ACC112 (cell line): ENCODE results near the gene FEV.
A peak's percentile ranks its signal among the peaks of the same experiment; 100 is the strongest.

ENCODE experiments used
- H2AFZ ChIP-seq: fragments of 200-600 bp; sonication (generic); one replicate; pipeline ENCODE4 v1.6.0; 2017; ENCODE audit warnings: antibody characterized with exemption, low read length; ENCODE audit not compliant: unreplicated experiment
- H3K27ac ChIP-seq: fragments of 200-600 bp; sonication (generic); 2 replicates; pipeline ENCODE4 v1.5.1; 2014; ENCODE audit warnings: low read depth, mild to moderate bottlenecking, antibody characterized with exemption, low read length, moderate library complexity
- H3K27me3 ChIP-seq: fragments of 200-600 bp; sonication (generic); 2 replicates; pipeline ENCODE4 v1.6.1; 2014; ENCODE audit warnings: mild to moderate bottlenecking, antibody characterized with exemption, low read length, moderate library complexity, mixed read lengths; ENCODE audit not compliant: insufficient read depth
- H3K36me3 ChIP-seq: fragments of 200-600 bp; sonication (generic); 2 replicates; pipeline ENCODE4 v1.6.1; 2016; ENCODE audit warnings: mild to moderate bottlenecking, antibody characterized with exemption, low read length, moderate library complexity, mixed read lengths; ENCODE audit not compliant: insufficient read depth
- H3K4me1 ChIP-seq: fragments of 200-600 bp; sonication (generic); one replicate; pipeline ENCODE4 v1.6.1; 2016; ENCODE audit warnings: low read length, mixed read lengths; ENCODE audit not compliant: insufficient read depth, unreplicated experiment, control insufficient read depth
- H3K4me3 ChIP-seq: fragments of 200-600 bp; sonication (generic); 2 replicates; pipeline ENCODE4 v1.5.1; 2014; ENCODE audit warnings: mild to moderate bottlenecking, low read depth, low read length
- H3K79me2 ChIP-seq: fragments of 200-600 bp; sonication (generic); one replicate; pipeline ENCODE4 v1.6.0; 2016; ENCODE audit warnings: low read length; ENCODE audit not compliant: control insufficient read depth, unreplicated experiment, insufficient read depth

The FEV gene

GRCh38 chr2:218985021-218985324 lies at the start of gene FEV:
TSS of gene FEV (minus strand) at chr2:218985184. CDS start at chr2:218985075, 109 bp downstream.
- H3K27ac ChIP-seq = no peak within 1 kb of the TSS

DNA sequence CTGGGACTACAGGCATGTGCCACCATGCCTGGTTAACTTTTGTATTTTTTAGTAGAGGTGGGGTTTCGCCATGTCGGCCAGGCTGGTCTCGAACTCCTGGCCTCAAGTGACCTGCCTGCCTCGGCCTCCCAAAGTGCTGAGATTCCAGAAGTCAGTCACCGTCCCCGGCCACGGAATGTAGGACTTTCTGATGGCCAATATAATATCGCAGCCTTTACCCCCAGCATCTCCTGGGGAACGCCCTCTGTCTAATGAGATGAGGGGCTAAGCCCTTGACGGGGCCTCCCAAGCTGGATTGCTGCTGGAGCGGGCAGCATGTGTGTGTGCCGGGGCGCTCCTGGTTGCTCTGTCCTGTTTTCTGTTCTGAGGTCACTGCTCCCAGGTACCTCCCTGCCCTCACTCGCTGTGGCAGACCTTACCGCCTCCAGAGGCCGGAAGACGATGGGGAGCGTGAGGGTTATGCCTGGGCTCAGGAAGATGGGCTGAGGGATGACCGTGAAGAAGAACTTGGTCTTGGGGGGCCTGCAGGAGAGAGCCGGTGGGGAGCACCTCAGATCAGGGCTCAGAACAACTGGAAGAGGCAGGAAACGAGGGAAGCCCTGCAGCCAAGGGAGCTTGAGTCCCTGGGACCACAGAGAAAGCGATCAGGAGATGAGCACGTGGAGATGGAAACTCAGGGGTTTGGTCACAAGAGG lies 47.2 kb upstream of the FEV start:
- Histone ChIP-seq H3K27me3 (peaks cover 57% of the 10 kb centered on the region), H3K27ac (no peak overlapping the region), H3K79me2 (no peaks in the 10 kb centered on the region), H3K4me1 (no peaks in the 10 kb centered on the region), H3K36me3 (no peaks in the 10 kb centered on the region), H2AFZ (no peak overlapping the region), H3K4me3 (no peak overlapping the region)

More at GRCh38 chr2:218985021-218985324, at the start of gene FEV:
- H3K4me1 ChIP-seq = no peaks in the 10 kb centered on the region
- H2AFZ ChIP-seq = peak within 1 kb of the TSS; percentile 11
- no peak within 1 kb of the TSS for H3K4me3 ChIP-seq
- peaks cover 95% of the 10 kb centered on the region for H3K27me3 ChIP-seq
- H3K79me2 ChIP-seq = no peaks in the 10 kb centered on the region
- H3K36me3 ChIP-seq = no peaks in the 10 kb centered on the region

- peaks cover 51% of the 10 kb centered on the region for H3K27me3 ChIP-seq
- no peaks in the 10 kb centered on the region for H3K79me2 ChIP-seq
- H2AFZ ChIP-seq = no peak overlapping the region
Observed at GRCh38 chr2:219031005-219031738, 46.2 kb upstream of the FEV start.

GRCh38 chr2:219030177-219030940 lies 45.4 kb upstream of the FEV start:
- H2AFZ ChIP-seq = no peak overlapping the region
- H3K27me3 ChIP-seq = peaks cover 46% of the 10 kb centered on the region
- no peak overlapping the region for H3K4me3 ChIP-seq
- H3K27ac ChIP-seq = no peak overlapping the region
- H3K4me1 ChIP-seq = no peaks in the 10 kb centered on the region
- no peaks in the 10 kb centered on the region for H3K36me3 ChIP-seq
- no peaks in the 10 kb centered on the region for H3K79me2 ChIP-seq

More at GRCh38 chr2:219031005-219031738, 46.2 kb upstream of the FEV start:
- Histone ChIP-seq H3K27ac (no peak overlapping the region), H3K4me3 (no peak overlapping the region), H3K36me3 (no peaks in the 10 kb centered on the region), H3K4me1 (no peaks in the 10 kb centered on the region)

DNA sequence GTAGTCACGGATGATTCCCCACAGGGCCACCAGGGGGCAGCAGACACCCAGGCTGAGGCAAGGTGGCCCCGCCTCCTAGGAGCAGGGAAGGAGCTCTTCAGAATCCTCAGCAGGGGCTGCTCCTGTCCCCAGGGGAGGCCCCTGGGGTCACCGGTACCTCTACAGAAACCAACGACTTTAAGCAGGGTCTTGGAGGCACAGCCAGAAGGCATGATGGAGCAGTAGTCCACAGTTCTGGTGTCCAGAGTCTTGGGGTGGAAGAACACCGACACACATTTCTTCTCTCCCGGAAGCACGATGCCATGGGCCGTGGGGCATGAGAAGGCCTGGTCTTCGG lies 44.8 kb upstream of the FEV start:
- Histone ChIP-seq H3K27ac (no peak overlapping the region), H3K27me3 (peaks cover 41% of the 10 kb centered on the region), H3K4me3 (no peak overlapping the region), H3K36me3 (no peaks in the 10 kb centered on the region), H2AFZ (no peak overlapping the region), H3K79me2 (no peaks in the 10 kb centered on the region), H3K4me1 (no peaks in the 10 kb centered on the region)

DNA sequence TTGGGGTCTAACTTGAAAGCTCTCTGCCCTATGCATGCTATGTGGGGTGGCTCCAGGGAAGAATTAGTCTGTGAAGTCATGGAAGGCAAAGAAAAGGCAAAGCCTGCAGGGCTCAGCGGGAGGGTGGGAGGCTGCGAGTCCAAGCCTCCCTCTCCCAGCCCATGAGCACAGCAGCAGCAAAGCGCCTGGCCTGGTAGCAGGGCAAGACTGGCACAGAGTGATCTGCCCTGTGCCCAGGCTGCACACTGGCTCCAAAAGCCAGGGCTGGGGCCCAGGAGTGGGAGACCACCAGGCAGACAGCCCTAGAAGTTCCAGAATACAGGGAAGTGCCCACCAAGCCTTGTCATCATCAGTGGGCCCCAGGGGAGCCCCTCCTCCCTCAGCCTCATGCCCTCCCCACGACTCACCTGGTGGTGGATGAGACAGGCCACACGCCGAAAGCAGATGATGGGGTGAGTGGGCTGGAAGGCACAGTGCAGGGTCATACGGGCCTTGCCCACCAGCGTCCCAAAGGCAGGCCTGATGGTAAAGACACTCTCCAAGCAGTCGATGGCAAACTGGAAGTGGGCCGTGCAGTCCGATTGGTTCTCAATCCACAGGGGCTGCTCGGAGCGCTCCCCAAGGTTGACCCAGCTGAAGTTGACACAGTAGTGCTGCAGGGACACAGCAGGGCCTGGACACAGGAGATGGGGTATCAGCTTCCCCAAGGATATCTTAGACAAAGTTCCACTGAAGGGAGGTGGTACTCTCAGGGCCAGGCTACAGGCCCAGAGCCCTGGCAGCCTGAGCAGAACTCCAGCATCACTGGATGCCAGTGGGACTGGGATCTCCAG lies 44.2 kb upstream of the FEV start:
- H2AFZ ChIP-seq = no peak overlapping the region
- H3K4me1 ChIP-seq = no peaks in the 10 kb centered on the region
- H3K27ac ChIP-seq = no peak overlapping the region
- peaks cover 35% of the 10 kb centered on the region for H3K27me3 ChIP-seq
- no peaks in the 10 kb centered on the region for H3K36me3 ChIP-seq
- H3K4me3 ChIP-seq = no peak overlapping the region
- no peaks in the 10 kb centered on the region for H3K79me2 ChIP-seq

DNA sequence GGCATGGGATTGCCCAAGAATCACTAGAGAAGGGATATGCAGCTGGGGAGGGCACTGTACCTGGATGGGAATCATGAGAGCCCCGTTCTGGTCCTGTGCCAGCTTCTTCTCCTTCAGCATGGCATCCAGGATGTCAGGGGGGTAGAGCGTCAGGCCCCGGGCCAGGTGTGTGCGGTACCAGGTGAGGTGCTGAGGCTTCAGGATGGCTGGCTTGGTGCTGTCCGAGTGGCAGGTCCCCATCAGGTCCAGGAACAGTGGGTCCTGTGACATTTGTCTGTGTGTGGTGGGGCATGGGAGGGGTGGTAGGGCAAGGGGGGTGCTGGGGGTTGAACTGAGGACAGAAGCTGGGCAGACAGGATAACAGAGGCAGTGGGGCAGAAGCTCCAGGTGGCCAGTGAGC lies 43.2 kb upstream of the FEV start:
- peaks cover 29% of the 10 kb centered on the region for H3K27me3 ChIP-seq
- H3K4me1 ChIP-seq = no peaks in the 10 kb centered on the region
- no peaks in the 10 kb centered on the region for H3K79me2 ChIP-seq
- H2AFZ ChIP-seq = no peak overlapping the region
- no peak overlapping the region for H3K27ac ChIP-seq
- no peak overlapping the region for H3K4me3 ChIP-seq
- H3K36me3 ChIP-seq = no peaks in the 10 kb centered on the region

DNA sequence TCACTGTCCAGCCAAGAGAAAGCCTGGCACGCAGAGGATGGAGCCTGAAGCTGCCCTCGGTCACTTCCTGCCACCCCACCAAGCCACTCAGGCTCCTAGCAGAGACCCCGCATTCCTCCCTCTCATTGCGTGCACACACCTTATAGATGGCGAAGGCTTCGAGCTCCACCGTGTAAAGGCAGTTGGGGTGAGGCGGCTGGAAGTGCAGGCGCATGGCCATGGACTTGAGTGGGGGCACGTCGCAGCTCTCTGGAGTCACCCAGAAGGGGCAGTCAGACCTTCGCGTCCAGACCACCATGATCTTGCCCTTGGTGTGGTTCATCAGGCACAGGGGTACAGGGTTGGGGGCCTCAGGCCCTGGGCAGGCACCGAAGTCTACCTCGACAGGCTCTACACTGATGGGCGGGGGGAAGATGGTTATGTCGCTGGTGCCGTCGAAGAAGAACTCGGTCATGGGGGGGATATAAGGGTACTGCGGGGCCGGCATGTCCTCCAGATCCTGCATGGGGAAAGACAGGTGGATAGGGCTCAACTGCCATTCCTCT lies 42.6 kb upstream of the FEV start:
- Histone ChIP-seq H3K27me3 (peaks cover 28% of the 10 kb centered on the region), H2AFZ (no peak overlapping the region), H3K79me2 (no peaks in the 10 kb centered on the region), H3K36me3 (no peaks in the 10 kb centered on the region), H3K27ac (no peak overlapping the region), H3K4me1 (no peaks in the 10 kb centered on the region), H3K4me3 (no peak overlapping the region)

DNA sequence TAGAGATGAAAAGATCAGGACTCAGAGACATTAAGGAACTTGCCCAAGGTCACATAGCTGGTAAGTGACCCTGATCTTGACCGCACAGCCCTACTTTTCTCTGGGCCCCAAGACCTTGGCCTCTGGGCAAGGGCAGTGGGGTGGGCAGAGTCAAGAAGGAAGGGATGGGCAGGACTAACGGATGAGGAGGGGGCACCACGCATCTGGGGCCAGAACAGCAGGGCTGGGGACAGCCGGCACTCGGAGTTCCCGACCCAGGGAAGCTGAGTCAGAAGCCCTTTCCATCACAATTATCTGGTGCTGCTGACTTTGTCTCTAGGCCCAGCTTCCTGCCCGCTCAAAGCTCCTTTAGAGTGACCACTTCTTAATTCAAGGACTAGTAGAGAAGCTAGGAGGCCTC lies 42.0 kb upstream of the FEV start:
- H3K27ac ChIP-seq = no peak overlapping the region
- peaks cover 22% of the 10 kb centered on the region for H3K27me3 ChIP-seq

More for the DNA sequence above, 42.0 kb upstream of the FEV start:
- Histone ChIP-seq H3K4me1 (no peaks in the 10 kb centered on the region), H3K4me3 (no peak overlapping the region), H3K36me3 (no peaks in the 10 kb centered on the region), H3K79me2 (no peaks in the 10 kb centered on the region), H2AFZ (no peak overlapping the region)
